Suprapubic skin (tissue), 3 donors: ENCODE results near the gene CADPS2.

Experiments
- CTCF ChIP-seq, 2 donors: fragments of 200-600 bp in 1 of 2; fragments of 450-650 bp in 1 of 2; sonication (generic) in 1 of 2; IDR thresholded peaks; one replicate each; pipeline ENCODE4 v1.5.1; 2016 to 2019; ENCODE audit warnings: antibody characterized with exemption in 2 of 2, mild to moderate bottlenecking in 1 of 2, moderate library complexity in 1 of 2
- POLR2A ChIP-seq, 2 donors: fragments of 450-650 bp; IDR thresholded peaks; one replicate each; pipeline ENCODE4 v1.6.1; 2017; ENCODE audit warnings: antibody characterized with exemption in 2 of 2, mild to moderate bottlenecking in 2 of 2, moderate library complexity in 2 of 2

- TF ChIP-seq CTCF (IDR thresholded peaks at IDR 0.05) (no peak), POLR2A (IDR thresholded peaks at IDR 0.05) (no peak)
Observed at GRCh38 chr7:122867471-122867980, 18.7 kb downstream of the CADPS2 start.
